Fibroblast of the aortic adventitia (primary cell): ENCODE measurements around the gene DDIT3. TPM values are rescaled to one million over a fixed set of nuclear protein-coding genes. Genes with fewer than 3 reads are reported as not detected.

Experiments used
- DNase-seq: peaks from one replicate; pipeline ENCODE4 v3.0.0-alpha.2; 2010; ENCODE audit warnings: low read depth
- H3K4me3 ChIP-seq: 2 replicates; pipeline ENCODE4 v1.5.1; 2011; ENCODE audit warnings: low read depth, mild to moderate bottlenecking, control low read depth, low read length, moderate library complexity
- total RNA-seq: library from RNA; depleted of rRNA; stranded (reverse); fragments of >200 nt; gene quantifications from 2 replicates; pipeline ENCODE4 v1.2.3, GENCODE V29; 2012; ENCODE audit warnings: low replicate concordance
- TF ChIP-seq, protein P1 (sequence below): IDR thresholded peaks from 2 replicates; pipeline ENCODE4 v1.5.1; 2011; ENCODE audit warnings: mild to moderate bottlenecking, low read length, control low read depth, inconsistent platforms; ENCODE audit not compliant: insufficient read depth

Gene DDIT3
- total RNA-seq, 1 donor, result 37.7 TPM

DNA sequence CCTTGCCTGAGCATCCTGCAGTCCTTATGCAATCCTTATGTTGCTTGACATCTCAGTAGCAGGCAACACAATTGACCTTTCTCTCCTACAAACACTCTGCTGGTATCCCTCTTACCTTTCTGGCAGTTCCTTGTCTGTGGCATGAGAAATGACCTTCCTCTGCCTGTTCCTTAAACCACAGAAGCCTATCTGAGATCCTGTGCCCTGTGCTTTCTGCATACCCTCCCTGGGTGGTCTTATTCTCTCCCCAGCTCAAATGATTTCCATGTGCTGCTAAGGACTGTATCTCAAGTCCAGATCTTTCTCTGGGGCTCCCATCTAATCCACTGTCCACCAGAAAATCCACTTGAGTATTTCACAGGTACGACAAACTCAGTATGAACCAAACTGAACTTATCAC lies 38.6 kb downstream of the DDIT3 start:
- H3K4me3 ChIP-seq, result no peak overlapping the region
- TF ChIP-seq, protein P1, sequence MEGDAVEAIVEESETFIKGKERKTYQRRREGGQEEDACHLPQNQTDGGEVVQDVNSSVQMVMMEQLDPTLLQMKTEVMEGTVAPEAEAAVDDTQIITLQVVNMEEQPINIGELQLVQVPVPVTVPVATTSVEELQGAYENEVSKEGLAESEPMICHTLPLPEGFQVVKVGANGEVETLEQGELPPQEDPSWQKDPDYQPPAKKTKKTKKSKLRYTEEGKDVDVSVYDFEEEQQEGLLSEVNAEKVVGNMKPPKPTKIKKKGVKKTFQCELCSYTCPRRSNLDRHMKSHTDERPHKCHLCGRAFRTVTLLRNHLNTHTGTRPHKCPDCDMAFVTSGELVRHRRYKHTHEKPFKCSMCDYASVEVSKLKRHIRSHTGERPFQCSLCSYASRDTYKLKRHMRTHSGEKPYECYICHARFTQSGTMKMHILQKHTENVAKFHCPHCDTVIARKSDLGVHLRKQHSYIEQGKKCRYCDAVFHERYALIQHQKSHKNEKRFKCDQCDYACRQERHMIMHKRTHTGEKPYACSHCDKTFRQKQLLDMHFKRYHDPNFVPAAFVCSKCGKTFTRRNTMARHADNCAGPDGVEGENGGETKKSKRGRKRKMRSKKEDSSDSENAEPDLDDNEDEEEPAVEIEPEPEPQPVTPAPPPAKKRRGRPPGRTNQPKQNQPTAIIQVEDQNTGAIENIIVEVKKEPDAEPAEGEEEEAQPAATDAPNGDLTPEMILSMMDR, result no peak
- DNase-seq, result no peak

DNA sequence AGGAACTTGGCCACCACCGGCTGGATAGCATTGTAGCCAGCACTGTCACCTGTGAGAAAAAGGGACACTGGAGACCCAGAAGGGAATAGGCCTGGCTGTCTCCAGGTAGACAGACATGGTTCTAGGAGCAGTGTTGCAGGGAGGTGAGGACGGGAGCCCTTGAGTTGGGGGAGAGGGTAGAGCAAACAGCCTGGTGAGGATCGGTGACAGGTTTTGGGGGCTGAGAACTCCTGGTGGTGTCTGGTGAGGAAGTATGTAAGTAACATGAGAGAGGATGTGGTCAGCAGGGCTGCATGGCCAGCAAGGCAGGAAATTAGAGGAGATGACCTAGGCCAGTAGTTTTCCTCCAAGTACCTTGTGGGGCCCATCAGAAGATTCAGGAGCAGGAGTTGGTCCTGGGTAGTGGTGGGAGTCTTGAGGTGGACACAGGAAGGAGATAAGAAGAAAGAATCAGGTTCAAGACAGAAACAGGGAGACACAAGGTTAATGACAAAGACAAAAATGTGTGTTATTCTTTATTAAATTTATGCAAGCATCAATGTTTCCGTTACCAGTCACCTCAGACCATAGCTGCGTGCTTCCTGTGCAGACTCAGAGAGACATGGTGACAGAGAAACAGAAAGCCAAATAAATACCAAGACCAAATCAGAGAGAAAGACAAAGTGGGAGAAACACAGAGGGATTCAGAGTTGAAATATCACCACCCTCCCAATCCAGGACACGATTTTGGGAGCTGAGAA lies 40.8 kb downstream of the DDIT3 start, which contains the start of gene ARHGAP9:
Gene ARHGAP9 (minus strand): TSS at position 491 of the 740 bp plus-strand sequence. CDS start 460 bp downstream, at position 31.
- TF ChIP-seq, protein P1, result no peak
- no peak within 1 kb of the TSS for H3K4me3 ChIP-seq
- no peak for DNase-seq

DNA sequence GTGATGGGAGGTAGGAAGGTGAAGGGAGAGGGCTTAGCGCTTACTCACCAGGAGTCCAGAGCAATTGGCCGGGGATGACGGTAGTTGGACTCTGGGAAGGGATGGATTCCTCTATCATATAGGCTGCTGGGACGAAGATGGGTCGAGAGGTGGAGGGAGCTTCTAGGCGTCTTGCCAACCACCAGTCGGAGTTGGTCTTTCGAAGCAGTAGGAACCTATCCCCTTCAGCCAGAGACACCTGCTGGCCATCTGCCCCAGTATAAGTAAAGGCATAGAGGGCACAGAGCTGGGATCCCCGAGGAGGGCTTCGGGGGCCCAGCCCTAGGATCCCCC lies 41.3 kb downstream of the DDIT3 start:
- DNase-seq, result no peak
- TF ChIP-seq, protein P1, result no peak
- no peak overlapping the region for H3K4me3 ChIP-seq

DNA sequence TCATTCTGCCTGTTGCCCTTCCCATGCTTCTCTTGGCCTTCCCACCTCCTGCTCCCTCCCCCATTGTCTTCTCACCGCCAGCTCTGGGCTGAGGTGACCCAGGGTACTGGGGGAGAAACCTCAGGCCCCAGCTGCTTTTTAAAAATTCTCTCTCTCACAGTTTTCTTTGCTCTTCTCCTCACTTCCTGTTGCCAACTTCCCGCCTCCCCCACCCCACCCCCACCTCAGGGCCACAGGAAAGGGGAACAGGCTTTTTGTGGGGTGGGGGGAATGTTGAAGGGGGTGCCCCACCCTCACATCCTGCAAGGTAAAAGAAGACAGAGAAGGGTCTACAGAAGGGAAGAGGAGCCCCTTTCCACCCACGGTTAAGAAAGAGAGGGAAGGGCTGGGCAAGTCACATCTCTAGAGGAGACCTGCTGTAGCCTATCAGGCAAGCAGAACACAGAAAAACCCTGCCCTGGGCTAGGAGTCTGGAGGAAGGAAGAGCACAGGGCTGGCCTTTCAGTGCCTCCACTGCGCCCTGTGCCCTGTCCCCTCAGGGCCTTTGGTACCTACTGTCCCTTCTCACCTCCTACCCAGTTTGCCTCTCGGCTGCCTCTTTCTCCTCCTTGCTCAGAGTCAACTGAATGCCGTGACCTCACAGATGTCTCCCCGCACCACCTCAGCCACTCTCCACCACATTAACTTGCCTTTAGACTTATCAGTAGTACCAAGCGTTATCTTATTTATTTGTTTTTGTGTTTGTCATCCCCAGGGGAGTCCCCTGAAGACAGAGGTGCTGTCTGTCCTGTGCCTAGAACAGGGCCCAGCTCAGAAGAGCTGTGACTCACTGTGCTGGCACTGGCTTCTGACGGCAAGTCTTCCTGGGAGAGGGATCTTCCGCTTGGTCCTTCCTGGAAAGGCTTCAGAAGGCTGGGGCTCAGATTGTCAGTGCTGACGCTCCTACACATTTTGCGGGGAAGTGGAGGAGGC lies 42.3 kb downstream of the DDIT3 start:
- TF ChIP-seq, protein P1, result no peak
- no peak overlapping the region for H3K4me3 ChIP-seq
- DNase-seq, result no peak

DNA sequence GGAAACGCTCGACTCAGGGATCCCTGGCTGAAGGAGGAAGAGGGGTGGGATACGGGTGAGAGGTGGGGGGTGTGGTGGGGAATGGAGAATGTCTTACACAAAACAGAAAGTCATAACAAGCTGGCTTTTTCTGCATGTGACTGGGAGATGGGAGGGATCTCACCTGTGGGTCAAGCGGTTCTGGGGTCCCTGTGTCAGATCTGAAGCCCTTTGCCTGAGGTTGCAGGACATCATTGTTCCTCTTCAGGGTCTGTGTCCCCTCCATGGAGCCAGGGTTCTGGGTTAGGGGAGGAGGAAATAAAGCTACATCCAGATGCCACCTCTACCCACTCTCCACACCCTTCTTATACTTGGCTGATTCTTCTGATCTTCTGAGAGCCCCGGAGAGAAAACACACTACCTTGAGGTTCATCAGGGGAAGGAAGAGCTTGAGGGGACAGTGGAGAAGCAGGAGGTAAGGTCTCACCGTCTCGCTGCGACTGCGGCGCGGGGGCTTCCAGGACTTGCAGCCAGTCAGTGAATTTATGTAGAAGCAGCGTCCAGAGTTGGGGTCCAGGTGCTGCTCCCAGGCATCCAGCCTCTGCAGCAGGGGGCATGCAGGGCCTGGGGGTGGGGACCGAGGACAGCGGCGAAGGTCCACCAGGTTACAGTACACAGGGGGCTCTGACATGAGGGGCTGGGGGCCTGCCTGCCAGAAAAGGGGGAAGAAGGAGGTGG lies 43.2 kb downstream of the DDIT3 start:
- TF ChIP-seq, protein P1, result no peak
- no peak for DNase-seq

DNA sequence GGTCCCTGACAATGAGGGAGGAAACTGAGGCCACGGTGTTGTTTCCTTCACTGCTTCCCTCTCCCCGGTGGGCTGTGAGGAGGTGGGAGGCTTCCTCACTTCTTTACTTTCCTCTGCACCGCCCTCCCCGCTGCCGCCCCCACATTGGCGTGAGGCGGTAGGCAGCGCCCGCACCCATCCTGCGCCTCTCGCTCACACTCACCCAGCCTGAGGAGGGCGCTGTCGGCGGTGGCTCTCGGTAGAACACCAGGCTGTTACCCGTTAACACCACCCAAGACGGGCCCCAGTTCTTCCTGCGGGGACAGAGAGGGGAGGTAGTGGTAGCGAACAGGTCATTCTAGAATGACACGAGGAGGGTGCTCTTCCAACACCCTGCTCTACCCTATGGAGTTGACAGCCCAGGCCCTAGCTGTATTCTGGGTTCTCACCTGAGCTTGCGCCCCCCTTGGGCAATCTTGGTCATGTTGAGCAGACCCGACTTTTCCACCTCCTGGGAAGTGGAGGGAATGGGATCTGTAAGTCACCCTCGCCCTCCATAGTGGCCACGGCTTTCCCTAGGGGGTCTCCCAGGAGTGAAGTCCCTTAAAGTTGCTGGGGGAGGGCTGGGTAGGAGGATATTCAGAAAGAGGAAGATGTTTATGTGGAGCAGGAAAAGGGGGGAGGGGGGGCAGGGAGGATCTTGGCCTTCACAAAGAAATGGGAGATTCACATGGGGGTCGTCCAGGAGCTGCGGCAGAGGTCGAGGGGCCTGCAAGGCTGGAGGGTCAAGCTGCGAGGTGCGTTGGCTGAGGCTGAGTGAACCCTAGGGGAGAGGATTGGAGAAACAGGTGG lies 43.9 kb downstream of the DDIT3 start:
- TF ChIP-seq, protein P1, result no peak
- no peak overlapping the region for H3K4me3 ChIP-seq
- no peak for DNase-seq

More for the DNA sequence above, 43.2 kb downstream of the DDIT3 start:
- H3K4me3 ChIP-seq, result no peak overlapping the region
